SK-N-SH treated with all-trans-retinoic acid at 6 μM for 48 hours (cell line): ENCODE measurements around the gene TMEM167B.

Source experiments
- ARNTL ChIP-seq: fragments of 450-650 bp; formaldehyde crosslinking; IDR thresholded peaks from 2 replicates; pipeline ENCODE4 v1.5.0; 2020; ENCODE audit warnings: low read depth, mild to moderate bottlenecking, moderate library complexity, borderline replicate concordance
- ISL1 ChIP-seq: fragments of 250-450 bp; sonication (Bioruptor Pico); IDR thresholded peaks from 2 replicates; pipeline ENCODE4 v2.1.2; 2022; ENCODE audit warnings: mild to moderate bottlenecking, moderate library complexity
- PATZ1 ChIP-seq: fragments of 250-450 bp; sonication (Bioruptor Pico); IDR thresholded peaks from 2 replicates; pipeline ENCODE4 v1.8.0; 2020; ENCODE audit warnings: mild to moderate bottlenecking, moderate library complexity, borderline replicate concordance
- POU6F1 ChIP-seq: fragments of 250-450 bp; sonication (Bioruptor Pico); IDR thresholded peaks from 2 replicates; pipeline ENCODE4 v1.8.0; 2021; ENCODE audit warnings: low read depth, mild to moderate bottlenecking, moderate library complexity, borderline replicate concordance
- RARB ChIP-seq: fragments of 250-450 bp; sonication (Bioruptor Pico); IDR thresholded peaks from 2 replicates; pipeline ENCODE4 v1.8.0; 2021; ENCODE audit warnings: mild to moderate bottlenecking, moderate library complexity
- SNAI2 ChIP-seq: fragments of 250-450 bp; sonication (Bioruptor Pico); IDR thresholded peaks from 2 replicates; pipeline ENCODE4 v1.5.0; 2020; ENCODE audit warnings: mild to moderate bottlenecking, moderate library complexity
- TCF4 ChIP-seq: fragments of 250-450 bp; sonication (Bioruptor Pico); IDR thresholded peaks from 2 replicates; pipeline ENCODE4 v1.8.0; 2021; ENCODE audit warnings: mild to moderate bottlenecking, moderate library complexity, borderline replicate concordance
- ZC3H10 ChIP-seq: fragments of 250-450 bp; sonication (Bioruptor Pico); IDR thresholded peaks from 2 replicates; pipeline ENCODE4 v1.5.1; 2021; ENCODE audit warnings: mild to moderate bottlenecking, moderate library complexity

- TF ChIP-seq POU6F1 (CRISPR knock-in tag): no peak
- no peak for TF ChIP-seq SNAI2
- TF ChIP-seq ZC3H10: no peak
- no peak for TF ChIP-seq PATZ1 (CRISPR knock-in tag)
- TF ChIP-seq TCF4 (CRISPR knock-in tag): no peak
- TF ChIP-seq ISL1 (CRISPR knock-in tag): no peak
- no peak for TF ChIP-seq ARNTL
- TF ChIP-seq RARB: no peak
Measured at GRCh38 chr1:109050228-109050995, 40.2 kb upstream of the TMEM167B start.
